ENCODE results near the gene IFTAP.

GRCh38 chr11:36550385-36551115 lies 43.8 kb upstream of the IFTAP start:
- TF ChIP-seq CTCF (IDR thresholded peaks at IDR 0.05; ENCODE audit: low read depth, low read length) (no peak), EZH2phosphoT487 (IDR thresholded peaks at IDR 0.05; ENCODE audit: low read depth) (no peak)

Data from OCI-LY3 (cell line).